SK-N-MC (cell line): ENCODE data around the gene PLGRKT.

ENCODE experiments used
- EZH2 ChIP-seq: fragments of 200-600 bp; sonication (generic); IDR thresholded peaks from one replicate; pipeline ENCODE4 v1.6.1; 2017; ENCODE audit warnings: antibody characterized with exemption
- POLR2AphosphoS5 ChIP-seq: IDR thresholded peaks from 2 replicates; pipeline ENCODE4 v1.6.1; 2012; ENCODE audit warnings: mild to moderate bottlenecking, low read depth, low read length, borderline replicate concordance

GRCh38 chr9:5360341-5360740 is 77.4 kb downstream of the PLGRKT start:
- no peak for TF ChIP-seq EZH2
- no peak for TF ChIP-seq POLR2AphosphoS5
